Type B pancreatic cell (in vitro differentiated cells): Measurements from ENCODE around the gene GCNT1. TPM values are rescaled to one million over a fixed set of nuclear protein-coding genes. Genes with fewer than 3 reads are reported as not detected.
"Not testable (repeated sequence)": the region's sequence is repeated elsewhere in the genome, so short reads cannot be mapped to it uniquely, and the experiment has no call there.

Experiments used
- DNase-seq: peaks from one replicate; pipeline ENCODE4 v3.0.0; 2021; ENCODE audit warnings: mixed read lengths; ENCODE audit not compliant: unreplicated experiment; ENCODE audit errors: extremely low spot score
- H3K27ac Mint-ChIP-seq: 2 replicates; pipeline ENCODE4 v1.8.0; 2021; ENCODE audit warnings: mild to moderate bottlenecking, mixed read lengths
- H3K27me3 Mint-ChIP-seq: 2 replicates; pipeline ENCODE4 v1.8.0; 2021; ENCODE audit warnings: mixed read lengths
- H3K36me3 Mint-ChIP-seq: 2 replicates; pipeline ENCODE4 v1.8.0; 2021; ENCODE audit warnings: mixed read lengths
- H3K4me1 Mint-ChIP-seq: one replicate; pipeline ENCODE4 v1.8.0; 2021; ENCODE audit warnings: mixed read lengths; ENCODE audit not compliant: unreplicated experiment
- H3K4me3 Mint-ChIP-seq: 2 replicates; pipeline ENCODE4 v1.8.0; 2021; ENCODE audit warnings: mild to moderate bottlenecking, mixed read lengths
- H3K9me3 Mint-ChIP-seq: 2 replicates; pipeline ENCODE4 v1.8.0; 2021; ENCODE audit warnings: mixed read lengths
- total RNA-seq: library from RNA; stranded (reverse); gene quantifications from 2 replicates; pipeline ENCODE4 v1.2.1, GENCODE V29; 2021; ENCODE audit warnings: low replicate concordance
- TF ChIP-seq, protein P1 (sequence below): fragments of 200-600 bp; sonication (generic); conservative IDR thresholded peaks from 2 replicates; pipeline ENCODE4 v1.5.0; 2021; ENCODE audit warnings: antibody characterized with exemption, mild to moderate bottlenecking

The GCNT1 gene
- total RNA-seq, 1 donor from 2014 or later = 23.8 TPM

- H3K9me3 Mint-ChIP-seq = no peaks in the 10 kb centered on the region
- H3K4me3 Mint-ChIP-seq = no peak overlapping the region
- DNase-seq = no peak
- H3K36me3 Mint-ChIP-seq = peaks cover 5% of the 10 kb centered on the region
- TF ChIP-seq, protein P1, sequence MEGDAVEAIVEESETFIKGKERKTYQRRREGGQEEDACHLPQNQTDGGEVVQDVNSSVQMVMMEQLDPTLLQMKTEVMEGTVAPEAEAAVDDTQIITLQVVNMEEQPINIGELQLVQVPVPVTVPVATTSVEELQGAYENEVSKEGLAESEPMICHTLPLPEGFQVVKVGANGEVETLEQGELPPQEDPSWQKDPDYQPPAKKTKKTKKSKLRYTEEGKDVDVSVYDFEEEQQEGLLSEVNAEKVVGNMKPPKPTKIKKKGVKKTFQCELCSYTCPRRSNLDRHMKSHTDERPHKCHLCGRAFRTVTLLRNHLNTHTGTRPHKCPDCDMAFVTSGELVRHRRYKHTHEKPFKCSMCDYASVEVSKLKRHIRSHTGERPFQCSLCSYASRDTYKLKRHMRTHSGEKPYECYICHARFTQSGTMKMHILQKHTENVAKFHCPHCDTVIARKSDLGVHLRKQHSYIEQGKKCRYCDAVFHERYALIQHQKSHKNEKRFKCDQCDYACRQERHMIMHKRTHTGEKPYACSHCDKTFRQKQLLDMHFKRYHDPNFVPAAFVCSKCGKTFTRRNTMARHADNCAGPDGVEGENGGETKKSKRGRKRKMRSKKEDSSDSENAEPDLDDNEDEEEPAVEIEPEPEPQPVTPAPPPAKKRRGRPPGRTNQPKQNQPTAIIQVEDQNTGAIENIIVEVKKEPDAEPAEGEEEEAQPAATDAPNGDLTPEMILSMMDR = no peak
- no peaks in the 10 kb centered on the region for H3K4me1 Mint-ChIP-seq
- no peaks in the 10 kb centered on the region for H3K27me3 Mint-ChIP-seq
- H3K27ac Mint-ChIP-seq = no peak overlapping the region
Measured at GRCh38 chr9:76486151-76486550, 27.2 kb downstream of the GCNT1 start.

GRCh38 chr9:76490249-76490990, 31.4 kb downstream of the GCNT1 start:
- Mint-ChIP-seq H3K4me3 (no peak overlapping the region), H3K27ac (peak overlapping the region; percentile 80), H3K4me1 (peaks cover 8% of the 10 kb centered on the region), H3K36me3 (peaks cover 7% of the 10 kb centered on the region), H3K9me3 (peaks cover 4% of the 10 kb centered on the region), H3K27me3 (no peaks in the 10 kb centered on the region)
- DNase-seq = no peak
- TF ChIP-seq, protein P1 = no peak

DNA sequence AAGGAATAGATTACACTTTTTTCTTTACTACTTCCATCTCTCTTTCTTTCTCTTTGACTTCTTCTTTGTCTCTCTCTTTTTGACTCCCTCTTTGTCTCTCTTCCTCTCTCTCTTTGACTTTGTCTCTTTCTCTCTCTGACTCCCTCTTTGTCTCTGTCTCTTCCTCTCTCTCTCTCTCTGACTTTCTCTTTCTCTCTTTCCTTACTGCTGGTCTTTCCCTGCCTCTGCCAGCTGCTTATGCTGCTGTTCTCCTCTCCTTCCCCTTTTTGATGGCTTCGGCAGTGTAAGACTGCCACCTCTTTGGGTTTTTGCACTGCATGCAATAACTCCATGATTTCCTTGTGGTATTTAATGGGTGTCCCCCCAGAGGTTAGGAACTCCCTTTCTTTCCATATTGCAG, 32.1 kb downstream of the GCNT1 start:
- H3K4me1 Mint-ChIP-seq, H3K9me3 Mint-ChIP-seq, H3K27me3 Mint-ChIP-seq, DNase-seq, H3K4me3 Mint-ChIP-seq, H3K36me3 Mint-ChIP-seq: not testable (repeated sequence)
- H3K27ac Mint-ChIP-seq = peak overlapping the region; percentile 80

DNA sequence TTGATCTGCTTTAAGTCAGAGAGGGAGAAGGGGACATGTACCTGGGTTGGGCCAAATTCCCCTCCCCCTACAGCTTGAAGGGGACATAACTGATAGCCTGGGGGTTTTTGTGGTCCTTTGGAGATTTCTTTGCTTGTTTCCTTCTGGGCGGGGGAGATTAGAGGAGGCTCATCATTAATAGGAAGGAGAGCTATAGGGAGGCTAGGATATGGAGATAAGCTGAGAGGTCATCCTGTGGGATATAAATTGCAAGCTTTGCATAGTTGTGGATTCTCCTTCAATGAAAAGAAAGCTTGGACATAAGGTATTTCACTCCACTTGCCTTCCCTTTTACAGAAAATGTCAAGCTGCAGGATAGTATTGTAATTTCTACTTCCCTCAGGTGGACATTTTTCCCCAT, 34.5 kb downstream of the GCNT1 start:
- not testable (repeated sequence) for H3K4me1 Mint-ChIP-seq, H3K4me3 Mint-ChIP-seq, H3K27me3 Mint-ChIP-seq, H3K27ac Mint-ChIP-seq, H3K9me3 Mint-ChIP-seq, H3K36me3 Mint-ChIP-seq, DNase-seq

GRCh38 chr9:76500061-76500460, 41.1 kb downstream of the GCNT1 start:
- H3K36me3 Mint-ChIP-seq = peaks cover 5% of the 10 kb centered on the region
- DNase-seq = no peak
- H3K4me3 Mint-ChIP-seq = no peak overlapping the region
- no peak overlapping the region for H3K27ac Mint-ChIP-seq
- TF ChIP-seq, protein P1 = no peak
- peaks cover 6% of the 10 kb centered on the region for H3K9me3 Mint-ChIP-seq
- H3K27me3 Mint-ChIP-seq = no peaks in the 10 kb centered on the region
- H3K4me1 Mint-ChIP-seq = peaks cover 7% of the 10 kb centered on the region

DNA sequence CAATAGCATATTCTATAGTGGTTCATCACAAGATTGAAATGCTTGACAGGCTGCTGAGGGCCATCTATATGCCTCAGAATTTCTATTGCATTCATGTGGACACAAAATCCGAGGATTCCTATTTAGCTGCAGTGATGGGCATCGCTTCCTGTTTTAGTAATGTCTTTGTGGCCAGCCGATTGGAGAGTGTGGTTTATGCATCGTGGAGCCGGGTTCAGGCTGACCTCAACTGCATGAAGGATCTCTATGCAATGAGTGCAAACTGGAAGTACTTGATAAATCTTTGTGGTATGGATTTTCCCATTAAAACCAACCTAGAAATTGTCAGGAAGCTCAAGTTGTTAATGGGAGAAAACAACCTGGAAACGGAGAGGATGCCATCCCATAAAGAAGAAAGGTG, 43.8 kb downstream of the GCNT1 start:
- peaks cover 7% of the 10 kb centered on the region for H3K4me1 Mint-ChIP-seq
- TF ChIP-seq, protein P1 = no peak
- no peaks in the 10 kb centered on the region for H3K9me3 Mint-ChIP-seq
- no peak overlapping the region for H3K27ac Mint-ChIP-seq
- H3K4me3 Mint-ChIP-seq = no peak overlapping the region
- H3K27me3 Mint-ChIP-seq = no peaks in the 10 kb centered on the region
- no peak for DNase-seq
- peaks cover 5% of the 10 kb centered on the region for H3K36me3 Mint-ChIP-seq

DNA sequence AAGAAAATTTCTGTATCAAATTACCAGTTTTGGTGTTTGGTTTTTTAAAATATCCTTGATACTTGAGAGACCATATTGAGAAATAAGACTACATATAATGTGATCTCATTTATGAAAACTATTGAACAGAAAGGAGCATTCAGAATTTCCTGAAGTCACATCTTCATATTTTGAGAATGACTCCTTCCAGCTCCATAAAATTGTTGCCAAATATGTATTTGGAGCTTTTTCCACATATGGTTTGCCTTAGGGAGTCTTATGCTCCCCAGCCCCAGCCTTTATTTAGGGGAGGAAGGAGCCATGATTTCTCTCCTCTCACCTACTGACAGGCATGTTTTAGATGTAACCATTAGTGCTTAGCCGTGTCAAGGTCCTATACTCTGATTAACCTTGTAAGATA, 51.1 kb downstream of the GCNT1 start:
- H3K36me3 Mint-ChIP-seq = no peaks in the 10 kb centered on the region
- DNase-seq = no peak
- H3K9me3 Mint-ChIP-seq = peaks cover 8% of the 10 kb centered on the region
- H3K4me1 Mint-ChIP-seq = no peaks in the 10 kb centered on the region
- no peak overlapping the region for H3K4me3 Mint-ChIP-seq
- no peak overlapping the region for H3K27ac Mint-ChIP-seq
- H3K27me3 Mint-ChIP-seq = no peaks in the 10 kb centered on the region
- TF ChIP-seq, protein P1 = no peak
